GM10266 (cell line): ENCODE results near the gene ATP1B1.
"Not testable (repeated sequence)": the region's sequence is repeated elsewhere in the genome, so short reads cannot be mapped to it uniquely, and the experiment has no call there.

Source experiments
- DNase-seq: peaks from one replicate; pipeline ENCODE4 v3.0.0; 2012; ENCODE audit errors: extremely low spot score
- CTCF ChIP-seq: IDR thresholded peaks from 2 replicates; pipeline ENCODE4 v1.5.1; 2012; ENCODE audit warnings: mild to moderate bottlenecking, low read depth; ENCODE audit not compliant: control insufficient read depth, insufficient read depth; ENCODE audit errors: missing control alignments

Gene ATP1B1

DNA sequence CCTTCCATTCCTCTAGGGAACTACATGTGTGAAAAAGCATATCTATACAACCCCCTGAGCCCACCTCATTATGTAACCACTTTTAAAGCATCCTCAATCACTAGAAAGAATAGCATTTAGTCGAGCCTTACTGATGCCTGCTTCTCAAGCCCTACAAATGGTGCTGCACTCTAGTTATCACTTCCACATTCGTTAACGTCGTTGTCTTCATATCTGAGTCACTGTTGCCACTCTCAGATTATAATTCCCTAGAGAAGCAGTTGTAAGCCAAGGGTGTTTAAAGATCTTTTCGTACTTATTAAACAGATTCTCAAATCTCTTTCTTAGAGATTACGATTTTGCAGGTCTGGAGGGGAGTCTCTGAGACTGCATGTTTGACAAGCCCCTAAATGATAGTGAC lies 16.5 kb downstream of the ATP1B1 start:
- no peak for TF ChIP-seq CTCF
- DNase-seq, result no peak

DNA sequence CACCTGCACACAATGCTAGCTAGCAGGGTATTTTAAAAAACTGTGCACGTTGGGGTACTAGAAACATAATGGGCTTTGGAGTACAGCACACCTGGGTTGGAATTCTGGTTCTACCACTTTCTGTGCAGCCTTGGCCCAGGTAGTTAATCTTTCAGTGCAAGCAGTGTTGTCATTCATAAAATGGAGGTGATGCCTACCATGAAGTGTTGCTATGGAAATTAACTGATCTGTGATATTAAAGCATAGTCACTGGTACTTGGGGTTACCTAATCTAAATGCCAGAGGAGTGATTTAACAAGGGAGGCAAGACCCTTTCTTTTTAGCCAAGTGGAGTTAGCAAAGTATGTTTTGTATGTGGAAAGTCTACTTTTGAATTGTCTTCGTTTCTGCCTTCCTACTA lies 18.0 kb downstream of the ATP1B1 start:
- DNase-seq, result no peak
- TF ChIP-seq CTCF, result no peak

DNA sequence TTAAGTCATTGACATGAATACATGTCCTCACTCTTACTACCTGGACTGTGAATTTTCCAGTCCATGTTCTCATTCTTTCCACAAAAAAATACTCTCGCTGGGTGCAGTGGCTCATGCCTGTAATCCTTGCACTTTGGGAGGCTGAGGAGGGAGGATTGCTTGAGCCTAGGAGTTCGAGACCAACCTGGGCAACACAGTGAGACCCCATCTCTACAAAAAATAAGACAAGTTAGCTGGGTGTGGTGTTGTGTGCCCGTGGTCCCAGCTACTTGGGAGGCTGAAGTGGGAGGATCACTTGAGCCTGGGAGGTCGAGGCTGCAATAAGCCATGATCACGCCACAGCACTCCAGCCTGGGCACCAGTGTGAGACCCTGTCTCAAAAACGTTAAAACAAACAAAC lies 19.1 kb downstream of the ATP1B1 start:
- not testable (repeated sequence) for DNase-seq

GRCh38 chr1:169126335-169126734 lies 19.8 kb downstream of the ATP1B1 start:
- no peak for TF ChIP-seq CTCF
- DNase-seq, result no peak

DNA sequence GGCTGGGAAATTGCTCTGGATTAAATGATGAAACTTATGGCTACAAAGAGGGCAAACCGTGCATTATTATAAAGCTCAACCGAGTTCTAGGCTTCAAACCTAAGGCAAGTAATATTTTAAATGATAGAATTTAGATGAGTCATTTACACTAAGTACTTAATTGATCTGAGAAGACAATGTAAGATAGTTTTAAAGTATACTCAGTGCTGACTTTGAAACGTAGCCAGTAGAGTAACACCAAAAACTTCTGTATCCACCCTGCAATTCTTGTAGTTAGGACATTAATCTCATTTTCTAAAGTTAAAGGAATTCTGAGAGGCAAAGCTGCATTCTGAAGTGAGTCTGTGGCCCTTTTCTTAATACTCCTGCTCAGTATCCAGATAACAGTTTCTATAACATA lies 20.8 kb downstream of the ATP1B1 start:
- no peak for DNase-seq
- TF ChIP-seq CTCF, result no peak

- no peak for TF ChIP-seq CTCF
- DNase-seq, result no peak
Observed at GRCh38 chr1:169128562-169128961, 22.1 kb downstream of the ATP1B1 start.

DNA sequence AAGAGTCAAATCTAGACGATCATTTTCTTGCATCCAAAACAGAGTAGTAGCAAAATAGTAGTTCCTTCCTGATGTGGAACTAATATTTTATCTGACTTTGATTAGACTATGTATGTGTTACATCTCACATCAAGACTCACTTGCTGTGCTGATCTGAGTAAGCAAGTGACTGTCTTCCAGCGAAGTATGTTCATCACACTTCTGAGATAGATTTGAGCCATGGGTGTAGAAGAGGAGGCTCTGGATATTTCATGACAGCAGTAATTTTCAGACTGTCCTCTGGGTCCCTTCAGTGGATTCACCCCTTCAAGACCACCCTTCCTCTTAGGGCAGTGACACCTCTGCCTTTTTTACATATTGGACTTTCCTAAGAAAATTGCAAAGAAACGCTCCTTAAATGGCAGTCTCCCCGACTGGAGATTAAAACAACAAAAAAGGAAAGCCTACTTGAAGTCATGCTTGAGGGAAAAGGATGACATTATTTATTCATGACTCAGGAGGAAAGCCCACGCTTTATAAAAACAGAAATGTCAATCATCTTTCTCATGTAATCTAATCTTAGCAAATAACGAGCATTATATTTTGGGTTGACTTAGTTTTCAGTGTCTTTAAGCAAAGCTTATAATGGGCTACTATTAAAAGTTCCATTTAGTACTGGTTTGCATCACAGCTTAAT lies 22.8 kb downstream of the ATP1B1 start:
- no peak for TF ChIP-seq CTCF
- no peak for DNase-seq

DNA sequence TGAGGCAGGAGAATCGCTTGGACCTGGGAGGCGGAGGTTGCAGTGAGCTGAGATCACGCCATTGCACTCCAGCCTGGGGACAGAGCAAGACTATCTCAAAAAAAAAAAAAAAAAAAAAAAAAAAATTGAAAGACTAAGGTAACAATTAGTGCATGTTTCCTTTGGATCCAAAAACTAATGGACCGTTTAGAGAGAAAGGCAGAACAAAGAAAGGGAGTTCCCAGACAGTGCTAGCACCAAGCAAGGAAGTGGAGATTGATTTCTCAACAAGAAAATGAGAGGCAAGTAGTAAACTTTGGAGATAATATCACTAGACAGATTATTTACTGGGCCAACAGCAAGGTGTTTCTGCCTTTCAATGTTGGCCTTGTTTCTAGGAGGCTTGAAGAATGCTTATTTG lies 24.2 kb downstream of the ATP1B1 start:
- TF ChIP-seq CTCF, result no peak
- no peak for DNase-seq
